GM21367 (cell line): ENCODE measurements around the gene SYCP2.

ENCODE experiments used
- ATAC-seq: cut with Tn5 transposase; IDR thresholded peaks from one replicate; pipeline ENCODE4 v1.9.1; 2021; ENCODE audit not compliant: unreplicated experiment

Gene SYCP2

DNA sequence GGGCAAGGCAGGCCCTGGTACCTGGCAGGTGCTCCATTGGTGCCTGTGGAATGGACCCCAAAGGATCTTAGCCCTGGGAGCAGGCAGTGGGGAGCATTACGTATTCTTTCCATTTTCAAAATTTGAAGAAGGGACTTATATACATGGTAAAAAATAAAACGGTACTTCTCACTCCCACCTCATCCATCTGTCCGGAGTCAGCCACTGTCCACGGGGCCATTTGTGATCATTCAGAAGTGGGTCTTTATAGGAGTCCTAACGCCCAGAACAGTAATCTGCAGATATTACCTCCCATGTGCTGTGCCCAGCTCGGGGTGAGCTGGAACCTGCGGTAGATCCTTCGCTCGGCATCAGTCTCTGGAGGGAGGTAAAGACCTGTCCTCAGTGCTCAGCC is 110.4 kb downstream of the SYCP2 start:
- ATAC-seq: no peak

DNA sequence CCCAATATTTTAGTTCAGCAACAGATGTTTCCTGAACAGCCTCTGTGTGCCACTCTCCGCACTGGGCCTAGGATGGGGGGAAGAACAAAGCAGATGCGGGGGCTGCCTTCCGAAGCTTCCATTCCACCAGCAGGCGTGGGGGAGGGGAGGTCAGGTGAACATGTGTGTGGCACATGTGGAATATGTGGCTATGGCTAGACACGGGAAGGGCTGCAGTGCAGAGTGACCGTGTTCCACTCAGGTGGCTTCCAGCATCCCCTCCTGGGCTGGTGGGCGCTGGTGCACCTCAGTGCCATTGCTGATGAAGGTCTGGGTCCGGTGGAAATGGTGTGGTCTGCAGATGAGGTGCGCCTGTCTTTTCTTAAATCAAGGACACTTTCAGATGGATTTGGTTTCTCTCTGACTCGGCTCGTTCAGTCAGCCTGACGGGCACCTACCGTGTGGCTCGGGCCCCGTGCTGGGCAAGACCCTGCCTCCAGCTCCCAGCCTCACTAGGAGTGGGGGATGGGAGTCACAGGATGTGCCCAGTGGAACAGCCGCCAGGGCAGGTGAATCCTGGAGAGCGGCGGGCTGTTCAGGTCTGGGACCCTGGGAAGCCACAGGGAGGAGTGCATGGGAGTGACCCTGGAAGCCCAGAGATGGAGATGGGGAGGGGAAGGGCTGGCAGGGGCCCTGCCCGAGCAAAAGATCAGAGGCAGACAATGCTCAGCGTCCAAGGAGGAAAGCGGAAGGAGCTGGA is 111.0 kb downstream of the SYCP2 start:
- ATAC-seq: no peak

DNA sequence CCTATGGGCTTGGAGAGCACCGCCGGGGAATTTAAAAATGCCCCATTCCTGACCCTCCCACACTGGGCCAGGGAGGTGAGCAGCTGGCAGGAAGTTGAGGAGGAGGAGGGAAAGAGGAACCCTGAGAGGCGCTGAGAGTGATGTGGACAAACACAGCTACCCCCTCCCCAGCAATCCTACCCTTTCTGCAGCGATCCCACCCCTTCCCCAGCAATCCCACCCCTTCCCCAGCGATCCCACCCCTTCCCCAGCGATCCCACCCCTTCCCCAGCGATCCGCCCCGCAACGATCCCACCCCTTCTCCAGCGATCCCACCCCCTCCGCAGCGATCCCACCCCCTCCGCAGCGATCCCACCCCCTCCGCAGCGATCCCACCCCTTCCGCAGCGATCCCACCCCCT is 111.6 kb downstream of the SYCP2 start:
- no peak for ATAC-seq

DNA sequence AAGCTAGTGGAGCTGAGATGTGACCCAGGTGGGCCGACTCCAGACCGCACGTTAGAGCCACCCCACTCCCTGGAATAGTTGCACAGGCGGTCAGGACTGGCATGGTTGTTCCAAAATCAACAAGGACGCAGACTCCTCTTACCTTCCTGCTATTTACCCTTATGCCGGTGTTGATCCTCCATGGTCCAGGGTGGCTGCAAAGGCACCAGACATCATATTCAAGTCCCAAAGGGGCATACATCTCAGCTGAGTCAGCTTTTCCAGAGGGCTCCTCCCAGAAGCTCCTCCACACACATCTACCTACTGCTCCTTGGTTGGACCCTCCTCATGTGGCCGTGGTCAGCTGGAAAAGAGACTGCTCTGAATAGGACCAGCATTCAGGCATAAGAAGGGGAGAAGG is 112.2 kb downstream of the SYCP2 start:
- no peak for ATAC-seq

DNA sequence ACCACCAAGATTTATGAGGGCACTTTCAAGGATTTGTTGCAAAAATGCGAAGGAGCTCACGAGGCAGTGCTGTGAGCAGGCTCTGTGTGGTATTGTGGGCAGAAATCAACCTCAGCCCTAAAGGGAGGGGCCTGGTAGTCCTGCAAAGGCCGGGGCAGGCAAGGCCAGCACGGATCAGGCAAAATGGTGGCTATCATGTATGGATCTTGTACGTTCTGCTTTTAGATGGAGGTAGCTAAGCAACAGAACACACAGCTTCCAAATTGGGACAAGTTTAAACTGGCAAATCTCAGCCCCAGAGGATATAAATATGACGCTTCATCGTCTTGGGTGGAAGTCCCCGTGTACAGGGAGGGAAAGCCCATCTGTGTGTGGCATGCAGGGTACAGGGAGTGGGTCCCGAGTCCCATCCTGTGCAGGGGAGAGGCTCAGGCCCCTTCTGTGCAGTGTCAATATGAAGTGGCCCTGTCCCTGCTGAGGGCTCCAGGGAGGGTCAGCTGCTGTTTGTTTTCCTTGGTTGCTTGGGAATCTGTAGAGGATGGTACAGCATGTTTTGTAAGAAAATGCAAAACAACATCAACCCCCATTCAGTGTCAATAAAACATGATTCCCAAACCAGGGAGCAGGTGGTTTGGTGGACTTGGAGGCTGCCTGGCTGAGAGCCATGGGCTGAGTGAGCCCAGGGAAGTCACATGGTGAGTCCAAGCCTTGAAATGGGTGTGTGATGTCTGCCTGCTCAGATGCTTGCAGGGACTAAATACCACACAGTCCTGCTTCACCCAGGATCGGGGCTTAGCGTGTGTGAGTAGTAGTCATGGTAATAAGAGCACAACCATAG is 113.0 kb downstream of the SYCP2 start:
- ATAC-seq: no peak

DNA sequence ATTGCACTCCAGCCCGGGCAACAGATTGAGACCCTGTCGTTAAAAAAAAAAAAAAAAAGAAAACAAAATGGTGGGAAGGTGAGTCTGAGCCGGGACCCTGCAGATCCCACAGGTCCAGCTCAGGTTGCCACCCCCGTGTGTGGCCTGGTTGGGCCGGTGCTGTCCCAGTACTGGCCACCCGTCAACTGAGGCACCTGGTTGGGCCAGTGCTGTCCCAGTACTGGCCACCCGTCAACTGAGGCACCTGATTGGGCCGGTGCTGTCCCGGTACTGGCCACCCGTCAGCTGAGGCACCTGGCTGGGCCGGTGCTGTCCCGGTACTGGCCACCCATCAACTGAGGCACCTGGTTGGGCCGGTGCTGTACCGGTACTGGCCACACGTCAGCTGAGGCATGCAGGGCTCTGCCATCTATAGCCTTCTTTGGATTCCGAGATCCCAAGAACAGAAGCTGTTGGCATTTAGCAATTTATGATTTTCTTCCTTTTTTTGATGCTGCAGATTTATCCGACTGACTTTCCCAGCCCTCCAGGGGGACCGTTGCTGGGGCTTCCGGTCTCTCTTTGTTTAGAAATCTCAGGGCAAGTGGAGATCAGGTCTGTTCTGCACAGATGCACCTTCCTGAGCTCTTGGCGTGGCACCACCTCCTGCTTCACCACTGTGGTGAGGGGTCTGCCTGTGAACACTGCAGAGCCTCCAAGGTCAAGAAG is 113.8 kb downstream of the SYCP2 start:
- ATAC-seq: no peak

DNA sequence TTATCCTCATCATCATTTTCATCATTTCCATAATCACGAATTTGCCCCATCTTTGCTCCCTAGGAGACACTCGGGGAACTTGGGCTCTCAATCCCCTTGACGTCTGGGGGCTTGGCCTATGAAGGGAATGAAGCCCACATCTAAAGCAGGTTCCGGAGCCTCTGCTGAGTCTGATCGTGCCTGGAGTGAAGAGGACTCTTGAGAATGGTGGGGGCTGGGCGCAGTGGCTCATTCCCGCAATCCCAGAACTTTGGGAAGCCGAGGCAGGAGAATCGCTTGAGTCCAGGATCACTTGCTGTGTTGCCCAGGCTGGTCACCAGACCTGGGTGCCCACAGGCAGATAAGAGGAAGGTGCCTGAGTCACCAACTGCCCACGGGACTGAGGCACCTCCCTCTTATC is 114.5 kb downstream of the SYCP2 start:
- ATAC-seq: no peak

DNA sequence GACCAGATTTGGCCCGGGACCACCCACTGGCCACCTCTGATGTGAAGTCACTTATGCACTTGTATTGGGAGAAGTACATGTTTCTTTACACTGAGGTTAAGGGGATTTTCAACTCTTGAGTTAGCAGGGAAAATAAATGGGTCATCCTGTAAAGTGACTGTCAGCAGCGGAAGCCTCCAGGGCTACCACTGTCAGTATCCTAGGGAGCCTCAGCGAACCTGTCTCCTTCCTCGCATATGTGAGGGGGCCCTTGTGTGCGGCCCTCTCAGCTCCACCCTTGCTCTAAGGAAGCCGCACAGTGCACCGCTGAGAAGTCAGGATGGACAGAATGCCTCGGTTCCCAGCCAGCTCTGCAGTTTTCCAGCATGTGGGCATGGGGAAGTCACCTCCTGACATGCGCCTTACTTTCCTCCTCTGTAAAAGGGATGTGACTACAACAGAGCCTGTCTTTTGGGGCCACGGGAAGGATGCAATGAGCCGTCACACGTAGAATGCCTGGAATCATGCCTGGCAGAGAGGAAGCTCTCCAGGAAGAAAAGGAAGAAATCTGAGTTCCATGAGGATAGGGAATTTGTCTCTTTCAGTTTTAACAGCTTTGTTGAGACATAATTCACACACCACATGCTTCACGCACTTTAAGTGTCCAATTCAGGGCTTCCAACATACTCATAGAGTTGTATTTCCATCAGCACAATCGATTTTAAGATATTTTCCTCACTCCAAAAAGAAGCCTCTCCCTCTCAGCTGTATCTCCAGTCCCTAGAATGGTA is 115.4 kb downstream of the SYCP2 start:
- no peak for ATAC-seq

DNA sequence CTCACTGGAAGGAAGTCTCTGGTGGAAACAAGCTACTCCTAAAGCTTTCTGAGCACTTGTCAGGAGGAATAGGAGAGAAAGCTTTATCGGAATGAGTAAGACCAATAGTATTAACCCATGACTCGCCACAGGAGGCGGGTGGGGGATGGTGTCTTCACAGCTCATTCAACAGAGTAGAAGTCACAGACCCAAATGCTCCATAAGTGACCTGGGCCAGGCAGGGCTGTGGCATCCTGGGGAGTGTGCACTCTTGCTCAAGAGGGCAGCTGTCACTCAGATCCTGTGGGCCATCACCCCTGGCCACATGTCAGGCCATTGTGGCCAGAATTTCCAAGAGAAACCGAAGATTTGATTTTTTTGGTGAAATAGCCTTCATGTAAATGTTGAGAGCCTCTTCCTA is 116.0 kb downstream of the SYCP2 start:
- no peak for ATAC-seq

DNA sequence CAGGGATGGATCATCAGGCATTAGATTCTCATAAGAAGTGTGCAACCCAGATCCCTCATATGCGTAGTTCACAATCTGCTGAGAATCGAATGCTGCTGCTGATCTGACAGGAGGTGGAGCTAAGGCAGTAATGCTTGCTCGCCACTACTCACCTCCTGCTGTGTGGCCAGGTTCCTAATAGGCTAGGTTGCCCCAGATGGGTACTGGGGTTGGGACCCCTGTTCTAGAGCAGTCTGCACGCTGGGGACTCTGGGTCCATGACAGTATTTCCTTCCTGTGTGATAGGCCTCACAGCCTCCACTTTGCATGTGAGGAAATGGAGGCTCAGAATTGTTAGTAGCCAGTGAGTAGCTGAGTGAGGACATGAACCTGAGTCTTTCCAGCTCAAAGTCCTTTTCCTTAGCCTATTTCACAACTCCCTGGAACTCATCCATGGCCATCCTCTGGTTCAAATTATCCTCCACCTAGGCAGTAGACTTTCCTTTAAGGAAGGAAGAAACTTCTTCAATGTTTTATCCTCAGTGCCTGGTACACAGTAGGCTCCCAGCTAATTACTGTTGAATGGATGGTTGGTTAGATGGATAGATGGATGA is 117.2 kb downstream of the SYCP2 start:
- ATAC-seq: no peak

DNA sequence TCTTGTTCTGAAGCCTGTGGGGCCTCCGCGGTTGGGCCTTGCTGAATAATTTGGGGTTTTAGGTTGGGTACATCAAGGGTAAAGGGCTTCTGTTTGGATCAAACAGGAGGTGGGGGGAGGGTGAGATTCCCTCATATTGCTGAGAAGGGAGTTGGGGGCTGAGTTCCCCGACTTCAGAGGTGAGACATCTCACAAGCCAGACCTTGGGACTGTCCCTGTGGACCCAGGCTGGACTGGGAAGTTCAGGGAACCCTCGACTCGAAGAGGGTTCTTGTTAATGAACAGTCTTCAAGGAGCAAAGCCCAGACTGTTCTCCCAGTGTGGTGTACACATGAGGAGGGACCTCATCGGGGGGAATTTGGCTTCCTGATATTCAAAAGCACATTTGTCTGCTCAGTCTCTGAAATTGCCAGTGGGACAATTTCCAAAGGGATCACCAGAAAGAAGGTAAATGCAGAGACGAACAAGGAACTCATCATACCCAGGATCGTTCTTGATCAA is 118.5 kb downstream of the SYCP2 start:
- no peak for ATAC-seq

DNA sequence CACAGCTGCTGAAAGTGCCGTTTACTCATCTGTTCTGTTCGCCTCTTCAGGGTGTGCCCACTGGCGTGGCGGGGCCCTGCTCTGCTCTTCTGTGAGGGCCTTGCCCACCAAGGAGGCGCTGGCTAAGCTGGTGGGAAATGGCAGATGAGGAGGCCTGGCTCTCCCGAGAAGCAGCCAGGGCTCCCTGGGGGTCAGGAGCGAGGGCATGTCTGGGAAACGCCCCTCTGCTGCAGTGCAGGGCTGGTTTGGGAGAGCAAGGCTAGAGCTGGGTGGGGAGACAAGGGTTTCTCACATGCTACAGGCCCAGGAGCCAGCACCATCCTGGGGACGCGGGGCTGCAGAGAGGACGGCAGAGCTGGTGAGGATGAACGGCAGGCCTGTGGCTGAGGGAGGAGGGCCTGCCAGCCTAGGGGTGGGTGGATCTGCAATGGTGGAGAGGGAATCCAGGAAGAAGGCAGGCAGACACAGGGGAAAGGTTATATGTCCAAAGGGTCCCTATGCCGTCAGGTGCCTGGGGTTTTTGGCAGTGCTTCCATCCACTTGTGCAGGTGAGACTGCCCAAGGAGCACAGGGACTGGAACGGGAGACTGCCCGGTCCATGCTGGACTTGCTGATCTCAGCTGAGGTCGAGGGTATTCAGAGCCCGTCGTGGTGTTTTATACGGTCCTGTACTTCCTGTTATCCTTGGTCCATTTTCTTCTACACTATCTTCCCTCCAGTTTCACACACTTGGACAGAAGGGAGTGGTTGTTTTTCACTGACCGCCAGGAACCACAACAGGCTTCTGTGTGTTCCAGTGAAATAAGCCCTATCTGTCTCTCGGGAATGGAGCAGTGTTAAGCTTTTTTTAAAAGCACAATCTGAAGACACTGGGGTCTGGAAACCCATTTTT is 119.2 kb downstream of the SYCP2 start:
- no peak for ATAC-seq
